Activated T-helper 1 cell treated with Interleukin-2 at 50 U/mL for 16 hours (primary cell): ENCODE results near the gene PIK3C2G.

ENCODE experiments used
- DNase-seq: peaks from one replicate; pipeline ENCODE4 v3.0.0-alpha.2; 2020; ENCODE audit warnings: low read depth

Gene PIK3C2G

GRCh38 chr12:18564306-18564705, 303.0 kb downstream of the PIK3C2G start:
- no peak for DNase-seq

GRCh38 chr12:18567787-18568186, 306.5 kb downstream of the PIK3C2G start:
- DNase-seq: no peak

- DNase-seq: no peak
Observed at GRCh38 chr12:18570543-18570942, 309.2 kb downstream of the PIK3C2G start.

- DNase-seq: no peak
Observed at GRCh38 chr12:18576104-18576626, 314.8 kb downstream of the PIK3C2G start.

GRCh38 chr12:18576648-18577047, 315.3 kb downstream of the PIK3C2G start:
- no peak for DNase-seq

GRCh38 chr12:18578191-18578590, 316.9 kb downstream of the PIK3C2G start:
- no peak for DNase-seq

GRCh38 chr12:18580291-18580690, 319.0 kb downstream of the PIK3C2G start:
- DNase-seq: no peak

- DNase-seq: no peak
Observed at GRCh38 chr12:18580706-18581105, 319.4 kb downstream of the PIK3C2G start.

- DNase-seq: no peak
Observed at GRCh38 chr12:18581232-18581962, 320.1 kb downstream of the PIK3C2G start.

- no peak for DNase-seq
Observed at GRCh38 chr12:18583655-18584054, 322.3 kb downstream of the PIK3C2G start.

GRCh38 chr12:18586581-18586980, 325.3 kb downstream of the PIK3C2G start:
- no peak for DNase-seq

GRCh38 chr12:18589316-18589715, 328.0 kb downstream of the PIK3C2G start:
- DNase-seq: no peak

GRCh38 chr12:18591473-18591872, 330.2 kb downstream of the PIK3C2G start:
- DNase-seq: no peak

- DNase-seq: no peak
Observed at GRCh38 chr12:18595412-18595811, 334.1 kb downstream of the PIK3C2G start.

GRCh38 chr12:18601962-18602361, 340.6 kb downstream of the PIK3C2G start:
- no peak for DNase-seq

- DNase-seq: no peak
Observed at GRCh38 chr12:18612971-18613370, 351.7 kb downstream of the PIK3C2G start.

- DNase-seq: no peak
Observed at GRCh38 chr12:18620986-18621385, 359.7 kb downstream of the PIK3C2G start.

- no peak for DNase-seq
Observed at GRCh38 chr12:18629445-18629844, 368.1 kb downstream of the PIK3C2G start.

- DNase-seq: no peak
Observed at GRCh38 chr12:18629916-18630315, 368.6 kb downstream of the PIK3C2G start.

- no peak for DNase-seq
Observed at GRCh38 chr12:18631339-18631738, 370.0 kb downstream of the PIK3C2G start.

- DNase-seq: no peak
Observed at GRCh38 chr12:18632848-18633247, 371.5 kb downstream of the PIK3C2G start.

- DNase-seq: no peak
Observed at GRCh38 chr12:18634382-18634781, 373.1 kb downstream of the PIK3C2G start.

- no peak for DNase-seq
Observed at GRCh38 chr12:18640321-18640955, 379.1 kb downstream of the PIK3C2G start.

- no peak for DNase-seq
Observed at GRCh38 chr12:18643681-18644080, 382.4 kb downstream of the PIK3C2G start.
